ENCODE results near the gene F2RL3.
"Not testable (repeated sequence)": the region's sequence is repeated elsewhere in the genome, so short reads cannot be mapped to it uniquely, and the experiment has no call there.

F2RL3 gene

GRCh38 chr19:16872728-16873127 lies 16.1 kb upstream of the F2RL3 start:
- DNase-seq, result no peak
- in situ Hi-C loops (cut with HindIII; ENCODE audit: low pct_ligation_motif_present, low pct_unique_long_range_greater_than_20kb, low sequenced_read_pairs), result no loop called here

DNA sequence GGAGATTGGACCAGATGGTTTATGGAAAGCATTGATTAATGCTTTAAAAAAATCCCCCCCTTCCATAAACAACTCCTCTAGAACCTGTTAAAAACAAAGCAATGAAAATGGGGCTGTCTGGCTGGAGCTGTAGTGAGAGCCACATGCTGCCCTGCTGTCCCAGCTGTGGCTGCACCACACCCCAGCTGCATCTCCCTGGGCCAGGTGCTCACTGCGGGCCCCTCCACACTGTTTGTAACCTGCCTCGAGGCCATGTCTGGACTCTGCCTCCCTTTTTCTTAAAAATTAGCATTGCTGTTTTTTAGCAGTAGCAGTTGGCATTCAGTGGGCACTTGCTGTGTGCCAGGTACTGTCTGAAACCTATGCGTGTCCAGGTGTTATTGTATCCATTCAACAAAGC lies 15.2 kb upstream of the F2RL3 start:
- in situ Hi-C loops (cut with HindIII; ENCODE audit: low pct_ligation_motif_present, low pct_unique_long_range_greater_than_20kb, low sequenced_read_pairs), result no loop called here
- DNase-seq, result no peak

DNA sequence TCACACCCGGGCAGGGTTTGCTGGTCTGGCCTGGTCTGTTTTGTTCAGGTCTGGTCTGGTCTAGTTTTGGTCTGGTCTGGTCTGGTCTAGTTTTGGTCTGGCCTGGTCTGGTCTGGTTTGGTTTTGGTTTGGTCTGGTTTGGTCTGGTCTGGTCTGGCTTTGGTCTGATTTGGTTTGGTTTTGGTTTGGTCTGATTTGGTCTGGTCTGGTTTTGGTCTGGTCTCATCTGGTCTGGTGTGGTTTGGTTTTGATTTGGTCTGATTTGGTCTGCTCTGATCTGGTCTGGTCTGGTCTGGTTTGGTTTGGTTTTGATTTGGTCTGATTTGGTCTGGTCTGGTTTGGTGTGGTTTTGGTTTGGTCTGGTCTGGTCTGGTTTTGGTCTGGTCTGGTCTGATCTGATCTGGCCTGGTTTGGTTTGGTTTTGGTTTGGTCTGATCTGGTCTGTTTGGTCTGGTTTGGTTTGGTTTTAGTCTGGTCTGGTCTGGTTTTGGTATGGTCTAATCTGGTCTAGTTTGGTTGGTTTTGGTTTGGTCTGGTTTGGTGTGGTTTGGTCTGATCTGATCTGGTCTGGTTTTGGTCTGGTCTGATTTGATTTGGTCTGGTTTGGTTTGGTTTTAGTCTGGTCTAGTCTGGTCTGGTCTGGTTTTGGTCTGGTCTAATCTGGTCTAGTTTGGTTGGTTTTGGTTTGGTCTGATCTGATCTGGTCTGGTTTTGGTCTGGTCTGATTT lies 14.4 kb upstream of the F2RL3 start:
- DNase-seq, result no peak
- in situ Hi-C loops (cut with HindIII; ENCODE audit: low pct_ligation_motif_present, low pct_unique_long_range_greater_than_20kb, low sequenced_read_pairs), result no loop called here

GRCh38 chr19:16874978-16875299 lies 13.9 kb upstream of the F2RL3 start:
- in situ Hi-C loops (cut with HindIII; ENCODE audit: low pct_ligation_motif_present, low pct_unique_long_range_greater_than_20kb, low sequenced_read_pairs); DNase-seq: not testable (repeated sequence)

DNA sequence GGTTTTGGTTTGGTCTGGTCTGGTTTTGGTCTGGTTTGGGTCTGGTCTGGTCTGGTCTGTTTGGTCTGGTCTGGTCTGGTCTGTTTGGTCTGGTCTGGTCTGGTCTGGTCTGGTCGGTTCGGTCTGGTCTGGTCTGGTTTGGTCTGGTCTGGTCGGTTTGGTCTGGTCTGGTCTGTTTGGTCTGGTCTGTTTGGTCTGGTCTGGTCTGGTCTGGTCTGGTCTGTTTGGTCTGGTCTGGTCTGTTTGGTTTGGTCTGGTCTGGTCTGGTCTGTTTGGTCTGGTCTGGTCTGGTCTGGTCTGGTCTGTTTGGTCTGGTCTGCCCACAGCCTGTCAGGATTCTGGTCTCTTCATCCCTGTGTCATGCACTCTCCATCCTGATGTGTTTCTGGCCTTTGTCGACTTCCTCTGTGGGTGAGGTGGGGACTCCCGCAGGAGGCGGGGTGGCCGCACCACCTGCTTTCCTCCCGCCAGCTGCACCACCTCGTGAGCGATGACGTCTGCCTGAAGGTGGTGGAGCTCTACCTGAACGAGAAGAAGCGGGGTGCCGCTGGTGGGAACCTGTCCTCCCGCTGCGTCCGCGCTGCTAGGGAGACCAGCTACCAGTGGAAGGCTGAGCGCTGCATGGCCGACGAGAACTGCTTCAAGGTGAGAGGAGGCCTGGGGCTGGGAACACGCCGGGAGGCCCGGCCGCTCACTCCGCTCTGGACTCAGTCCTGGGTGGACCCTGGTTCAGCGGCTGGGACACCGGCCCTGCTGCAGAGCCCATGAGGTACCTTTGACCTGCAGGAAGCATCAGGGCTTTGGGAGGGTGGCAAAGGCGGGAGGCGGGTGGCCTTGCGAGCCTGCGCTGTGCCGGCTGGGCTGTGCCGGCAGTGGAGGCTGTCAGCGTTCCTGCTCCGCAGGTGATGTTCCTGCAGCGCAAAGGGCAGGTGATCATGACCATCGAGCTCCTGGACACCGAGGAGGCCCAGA lies 12.9 kb upstream of the F2RL3 start:
- in situ Hi-C loops (cut with HindIII; ENCODE audit: low pct_ligation_motif_present, low pct_unique_long_range_greater_than_20kb, low sequenced_read_pairs), result no loop called here
- DNase-seq, result no peak

- DNase-seq, result no peak
- in situ Hi-C loops (cut with HindIII; ENCODE audit: low pct_ligation_motif_present, low pct_unique_long_range_greater_than_20kb, low sequenced_read_pairs), result no loop called here
Observed at GRCh38 chr19:16876904-16877361, 11.9 kb upstream of the F2RL3 start.

DNA sequence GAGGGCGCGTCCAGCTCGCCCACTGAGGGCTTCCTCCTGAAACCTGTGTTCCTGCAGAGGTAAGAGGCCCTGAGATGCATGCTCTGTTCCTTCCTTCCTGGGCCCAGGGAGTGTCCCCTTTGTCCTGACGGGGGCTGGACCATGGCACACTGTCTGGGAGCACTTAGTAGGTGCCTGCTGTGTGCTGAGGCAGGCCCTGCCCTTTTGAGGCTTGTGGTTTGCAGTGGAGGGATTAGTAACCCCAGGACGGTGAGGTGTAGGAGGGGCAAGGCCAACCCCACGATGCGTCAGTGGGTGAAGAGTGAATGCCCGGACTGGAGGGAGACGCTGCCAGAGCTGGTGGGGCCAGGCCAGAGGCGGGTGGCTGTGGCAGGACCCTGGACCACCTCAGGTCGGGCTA lies 11.2 kb upstream of the F2RL3 start:
- in situ Hi-C loops (cut with HindIII; ENCODE audit: low pct_ligation_motif_present, low pct_unique_long_range_greater_than_20kb, low sequenced_read_pairs), result no loop called here
- no peak for DNase-seq

DNA sequence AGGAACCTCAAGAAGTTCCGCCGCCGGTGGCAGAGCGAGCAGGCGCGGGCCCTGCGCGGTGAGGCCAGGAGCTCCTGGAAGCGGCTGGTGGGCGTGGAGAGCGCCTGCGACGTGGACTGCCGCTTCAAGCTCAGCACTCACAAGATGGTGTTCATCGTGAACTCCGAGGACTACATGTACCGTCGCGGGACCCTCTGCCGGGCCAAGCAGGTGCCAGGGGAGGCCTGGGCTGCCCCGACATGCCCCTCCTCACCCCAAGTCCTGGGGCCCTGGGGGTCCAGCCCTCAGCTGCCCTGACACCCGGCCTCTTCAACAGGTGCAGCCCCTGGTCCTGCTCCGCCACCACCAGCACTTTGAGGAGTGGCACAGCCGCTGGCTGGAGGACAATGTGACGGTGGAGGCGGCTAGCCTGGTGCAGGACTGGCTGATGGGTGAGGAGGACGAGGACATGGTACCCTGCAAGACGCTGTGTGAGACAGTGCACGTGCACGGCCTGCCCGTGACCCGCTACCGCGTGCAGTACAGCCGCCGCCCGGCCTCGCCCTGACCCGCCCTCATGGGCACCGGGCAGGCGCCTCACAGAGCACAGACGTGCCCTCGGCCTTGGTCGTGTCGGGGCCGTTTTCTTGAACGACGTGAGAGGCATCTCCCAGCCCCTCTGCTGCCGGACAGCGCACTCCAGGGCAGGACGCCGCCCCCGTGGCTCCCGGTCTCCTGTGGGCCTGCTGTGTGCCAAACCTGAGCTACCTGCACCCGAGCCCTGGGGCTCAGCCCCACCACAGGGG lies 10.4 kb upstream of the F2RL3 start:
- in situ Hi-C loops (cut with HindIII; ENCODE audit: low pct_ligation_motif_present, low pct_unique_long_range_greater_than_20kb, low sequenced_read_pairs), result no loop called here
- no peak for DNase-seq

GRCh38 chr19:16880884-16881554 lies 7.8 kb upstream of the F2RL3 start:
- in situ Hi-C loops (cut with HindIII; ENCODE audit: low pct_ligation_motif_present, low pct_unique_long_range_greater_than_20kb, low sequenced_read_pairs), result no loop called here
- DNase-seq, result no peak

DNA sequence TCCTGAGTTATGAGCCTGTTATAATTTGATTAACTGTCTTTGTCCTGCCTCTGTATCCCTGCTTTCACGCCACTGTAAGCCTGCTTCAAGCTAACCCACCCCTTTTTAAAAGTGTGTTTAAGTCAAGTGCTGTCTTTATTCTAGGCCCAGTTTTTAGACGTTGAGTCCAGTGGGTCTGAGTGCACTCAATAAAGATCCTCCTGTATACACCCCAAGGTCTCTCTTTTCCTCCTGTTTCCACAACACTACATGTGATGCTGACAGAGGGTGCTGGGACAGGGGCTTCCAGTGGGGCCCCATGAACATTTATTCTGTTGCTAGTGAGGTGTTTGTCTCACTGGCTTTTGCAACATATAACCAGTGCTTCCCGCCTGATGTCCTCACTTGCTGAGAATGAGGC lies 6.7 kb upstream of the F2RL3 start:
- DNase-seq, result no peak
- in situ Hi-C loops (cut with HindIII; ENCODE audit: low pct_ligation_motif_present, low pct_unique_long_range_greater_than_20kb, low sequenced_read_pairs), result no loop called here

GRCh38 chr19:16883522-16883921 lies 5.3 kb upstream of the F2RL3 start:
- in situ Hi-C loops (cut with HindIII; ENCODE audit: low pct_ligation_motif_present, low pct_unique_long_range_greater_than_20kb, low sequenced_read_pairs), result no loop called here
- no peak for DNase-seq

DNA sequence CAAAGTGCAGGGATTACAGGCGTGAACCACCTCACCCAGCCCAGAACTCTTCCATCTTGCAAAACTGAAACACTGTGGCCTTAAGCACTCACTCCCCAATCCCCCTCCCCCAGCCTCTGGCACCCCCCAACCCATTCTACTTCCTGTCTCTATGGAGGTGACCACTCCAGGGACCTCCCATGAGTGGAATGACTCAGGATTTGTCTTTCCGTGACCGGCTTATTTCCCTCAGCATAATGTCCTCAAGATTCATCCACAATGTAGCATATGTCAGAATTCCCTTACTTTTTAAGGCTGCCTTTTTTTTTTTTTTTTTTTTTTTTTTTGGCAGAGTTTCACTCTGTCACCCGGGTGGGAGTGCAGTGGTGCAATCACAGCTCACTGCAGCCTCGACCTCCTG lies 3.6 kb upstream of the F2RL3 start:
- DNase-seq, result no peak
- in situ Hi-C loops (cut with HindIII; ENCODE audit: low pct_ligation_motif_present, low pct_unique_long_range_greater_than_20kb, low sequenced_read_pairs), result no loop called here

GRCh38 chr19:16886305-16886880 lies 2.4 kb upstream of the F2RL3 start:
- no peak for DNase-seq
- in situ Hi-C loops (cut with HindIII; ENCODE audit: low pct_ligation_motif_present, low pct_unique_long_range_greater_than_20kb, low sequenced_read_pairs), result no loop called here

GRCh38 chr19:16887353-16888265 lies 1.2 kb upstream of the F2RL3 start:
- no peak for DNase-seq
- in situ Hi-C loops (cut with HindIII; ENCODE audit: low pct_ligation_motif_present, low pct_unique_long_range_greater_than_20kb, low sequenced_read_pairs), result no loop called here

DNA sequence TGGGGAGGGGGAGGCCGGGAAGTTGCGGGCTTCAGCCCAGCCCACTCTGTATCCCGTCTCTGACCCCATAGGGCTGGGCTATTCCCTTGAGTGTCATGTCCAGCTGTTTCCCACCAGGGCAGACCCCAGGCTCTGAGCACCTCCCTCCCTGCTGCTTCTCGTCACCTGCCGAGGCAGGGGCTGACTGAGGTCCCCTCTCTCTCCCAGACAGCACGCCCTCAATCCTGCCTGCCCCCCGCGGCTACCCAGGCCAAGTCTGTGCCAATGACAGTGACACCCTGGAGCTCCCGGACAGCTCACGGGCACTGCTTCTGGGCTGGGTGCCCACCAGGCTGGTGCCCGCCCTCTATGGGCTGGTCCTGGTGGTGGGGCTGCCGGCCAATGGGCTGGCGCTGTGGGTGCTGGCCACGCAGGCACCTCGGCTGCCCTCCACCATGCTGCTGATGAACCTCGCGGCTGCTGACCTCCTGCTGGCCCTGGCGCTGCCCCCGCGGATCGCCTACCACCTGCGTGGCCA lies 625 bp downstream of the F2RL3 start:
- in situ Hi-C loops (cut with HindIII; ENCODE audit: low pct_ligation_motif_present, low pct_unique_long_range_greater_than_20kb, low sequenced_read_pairs), result no loop called here
- DNase-seq, result no peak

- no peak for DNase-seq
- in situ Hi-C loops (cut with HindIII; ENCODE audit: low pct_ligation_motif_present, low pct_unique_long_range_greater_than_20kb, low sequenced_read_pairs), result no loop called here
Observed at GRCh38 chr19:16889883-16890460, 1.2 kb downstream of the F2RL3 start.

Data from ACHN (cell line).